ENCODE data around the gene OR1J1.

OR1J1 gene

GRCh38 chr9:122477826-122478225, at the start of gene OR1J1:
Gene OR1J1 (minus strand): TSS chr9:122477926. CDS start chr9:122477926, 0 bp downstream.
- no peak for DNase-seq

- DNase-seq = no peak
These were observed 49.5 kb upstream of the OR1J1 start, which contains the start of gene OR1N1 for GRCh38 chr9:122527193-122527592. Gene OR1N1 (minus strand): TSS chr9:122527293. CDS start chr9:122527293, 0 bp downstream.

- no peak for DNase-seq
These were observed 48.9 kb upstream of the OR1J1 start for GRCh38 chr9:122526602-122527001.

GRCh38 chr9:122519376-122519775, 41.6 kb upstream of the OR1J1 start:
- DNase-seq = no peak

GRCh38 chr9:122518841-122519240, 41.1 kb upstream of the OR1J1 start, which contains the start of gene OR1J4:
Gene OR1J4 (plus strand): TSS chr9:122519141. CDS start chr9:122519141, 0 bp downstream.
- DNase-seq = no peak

- no peak for DNase-seq
These were observed 40.5 kb upstream of the OR1J1 start for GRCh38 chr9:122518226-122518625.

- DNase-seq = no peak
These were observed 32.8 kb upstream of the OR1J1 start, which contains the start of gene OR1J2 for GRCh38 chr9:122510502-122510901. Gene OR1J2 (plus strand): TSS chr9:122510802. CDS start chr9:122510802, 0 bp downstream.

- no peak for DNase-seq
These were observed 29.2 kb upstream of the OR1J1 start for GRCh38 chr9:122506964-122507363.

GRCh38 chr9:122498883-122499288, 21.2 kb upstream of the OR1J1 start:
- DNase-seq = peak; percentile 29

- DNase-seq = no peak
These were observed 1.3 kb upstream of the OR1J1 start for GRCh38 chr9:122479062-122479461.

- no peak for DNase-seq
These were observed 380 bp downstream of the OR1J1 start for GRCh38 chr9:122477346-122477745.

- no peak for DNase-seq
These were observed 2.0 kb downstream of the OR1J1 start for GRCh38 chr9:122475717-122476116.

- no peak for DNase-seq
These were observed 3.2 kb downstream of the OR1J1 start for GRCh38 chr9:122474561-122474960.

- no peak for DNase-seq
These were observed 9.0 kb downstream of the OR1J1 start for GRCh38 chr9:122468735-122469134.

- no peak for DNase-seq
These were observed 11.3 kb downstream of the OR1J1 start for GRCh38 chr9:122466456-122466855.

GRCh38 chr9:122464633-122465567, 12.8 kb downstream of the OR1J1 start:
- peak; percentile 78 for DNase-seq

GRCh38 chr9:122463828-122464632, 13.7 kb downstream of the OR1J1 start:
- peak; percentile 11 for DNase-seq

GRCh38 chr9:122457787-122458186, 19.9 kb downstream of the OR1J1 start:
- no peak for DNase-seq

- DNase-seq = no peak
These were observed 21.6 kb downstream of the OR1J1 start for GRCh38 chr9:122456123-122456522.

GRCh38 chr9:122453677-122454135, 24.0 kb downstream of the OR1J1 start:
- DNase-seq = no peak

- no peak for DNase-seq
These were observed 30.8 kb downstream of the OR1J1 start for GRCh38 chr9:122446819-122447484.

GRCh38 chr9:122445155-122445749, 32.5 kb downstream of the OR1J1 start:
- DNase-seq = no peak
